ENCODE data around the gene RPS6KA4. TPM values are rescaled to one million over a fixed set of nuclear protein-coding genes. Genes with fewer than 3 reads are reported as not detected.

The RPS6KA4 gene
- total RNA-seq, 2 donors from 2014 or later: 13.0 to 22.7 TPM

- no peak overlapping the region for H3K27ac ChIP-seq
- 70 to 84% methylated on average over 5 to 29 of the region's 34 CpGs for WGBS, 2 donors
- DNase-seq: peak in 2 of 4 donors; percentile 52 to 55
- intact Hi-C loops (cut with DNase I): no loop called here
- no peak overlapping the region for H3K4me3 ChIP-seq
- ATAC-seq: no peak
- H3K4me1 ChIP-seq: peaks cover 32% of the 10 kb centered on the region
- TF ChIP-seq POLR2A (IDR thresholded peaks at IDR 0.05): no peak
- no peak for TF ChIP-seq CTCF (IDR thresholded peaks at IDR 0.05)
- H3K9me3 ChIP-seq: no peaks in the 10 kb centered on the region
- H3K27me3 ChIP-seq: no peaks in the 10 kb centered on the region
- no peaks in the 10 kb centered on the region for H3K36me3 ChIP-seq (replicated peaks in 1 of 2; ENCODE audit: insufficient read depth in 1 of 2, low read depth in 2 of 2)
These were observed 5.8 kb upstream of the RPS6KA4 start for GRCh38 chr11:64352995-64353714.

- no peaks in the 10 kb centered on the region for H3K36me3 ChIP-seq (replicated peaks in 1 of 2; ENCODE audit: insufficient read depth in 1 of 2, low read depth in 2 of 2)
- no peak for TF ChIP-seq POLR2A (IDR thresholded peaks at IDR 0.05)
- TF ChIP-seq CTCF (IDR thresholded peaks at IDR 0.05): no peak
- H3K4me1 ChIP-seq: peaks cover 38% of the 10 kb centered on the region
- 78 to 80% methylated on average over 16 to 19 of the region's 20 CpGs for WGBS, 2 donors
- H3K9me3 ChIP-seq: no peaks in the 10 kb centered on the region
- H3K27me3 ChIP-seq: no peaks in the 10 kb centered on the region
- H3K4me3 ChIP-seq: no peak overlapping the region
- DNase-seq: no peak
- ATAC-seq: no peak
- intact Hi-C loops (cut with DNase I): no loop called here
- no peak overlapping the region for H3K27ac ChIP-seq
These were observed 5.1 kb upstream of the RPS6KA4 start for GRCh38 chr11:64353715-64354506.

GRCh38 chr11:64355078-64355940 is 3.7 kb upstream of the RPS6KA4 start:
- H3K9me3 ChIP-seq: no peaks in the 10 kb centered on the region
- intact Hi-C loops (cut with DNase I): no loop called here
- peak; percentile 86 to 92 (median 90) for DNase-seq
- H3K4me1 ChIP-seq: peaks cover 49% of the 10 kb centered on the region
- no peak overlapping the region for H3K4me3 ChIP-seq
- no peaks in the 10 kb centered on the region for H3K27me3 ChIP-seq
- no peaks in the 10 kb centered on the region for H3K36me3 ChIP-seq (replicated peaks in 1 of 2; ENCODE audit: insufficient read depth in 1 of 2, low read depth in 2 of 2)
- peak; percentile 11 to 64 (median 54) for TF ChIP-seq POLR2A (IDR thresholded peaks at IDR 0.05)
- TF ChIP-seq CTCF (IDR thresholded peaks at IDR 0.05): peak; percentile 79 to 94 (median 89)
- peak; percentile 83 for ATAC-seq
- WGBS, 2 donors: 4 to 10% methylated on average over 20 to 23 of the region's 23 CpGs
- H3K27ac ChIP-seq: peak overlapping the region; percentile 67 to 91 (median 77)

GRCh38 chr11:64356498-64357411 is 2.2 kb upstream of the RPS6KA4 start:
- Histone ChIP-seq H3K27ac (no peak overlapping the region), H3K27me3 (no peaks in the 10 kb centered on the region), H3K36me3 (replicated peaks in 1 of 2; ENCODE audit: insufficient read depth in 1 of 2, low read depth in 2 of 2) (peaks cover 0 to 2% of the 10 kb centered on the region in 2 donors), H3K4me1 (peaks cover 50% of the 10 kb centered on the region), H3K4me3 (no peak overlapping the region), H3K9me3 (no peaks in the 10 kb centered on the region)
- WGBS, 2 donors: 65 to 75% methylated on average over 12 to 25 of the region's 25 CpGs
- TF ChIP-seq CTCF (IDR thresholded peaks at IDR 0.05) (peak in 5 of 7 experiments; percentile 14 to 44 (median 38)), POLR2A (IDR thresholded peaks at IDR 0.05) (no peak)
- intact Hi-C loops (cut with DNase I): no loop called here
- no peak for ATAC-seq
- peak; percentile 59 to 63 (median 60) for DNase-seq

Measured in body of pancreas (tissue), 4 donors.